PFSK-1 (cell line): ENCODE data around the gene UBE2V1.

ENCODE experiments used
- FOXP2 ChIP-seq: optimal IDR thresholded peaks from 2 replicates; pipeline ENCODE3; 2011; ENCODE audit warnings: borderline replicate concordance, control low read depth, inconsistent platforms; ENCODE audit not compliant: insufficient read depth; ENCODE audit errors: extremely low read length, extremely low read depth
- POLR2AphosphoS5 ChIP-seq: IDR thresholded peaks from 2 replicates; pipeline ENCODE4 v1.6.1; 2012; ENCODE audit warnings: low read depth, mild to moderate bottlenecking, control low read depth, low read length, moderate library complexity
- SIN3A ChIP-seq: IDR thresholded peaks from 2 replicates; pipeline ENCODE4 v1.6.1; 2012; ENCODE audit warnings: mild to moderate bottlenecking, low read length, moderate library complexity, borderline replicate concordance; ENCODE audit not compliant: insufficient read depth
- TAF1 ChIP-seq: IDR thresholded peaks from 2 replicates; pipeline ENCODE4 v1.6.1; 2012; ENCODE audit warnings: low read length, control low read depth, borderline replicate concordance; ENCODE audit not compliant: insufficient read depth
- TF ChIP-seq, protein P1 (sequence below), 2 experiments: IDR thresholded peaks; 2 replicates each; pipeline versions ENCODE4 v1.6.1 to v1.8.0; 2011 to 2012; ENCODE audit warnings: low read depth in 2 of 2, low read length in 2 of 2, control low read depth in 1 of 2, inconsistent platforms in 1 of 2, mild to moderate bottlenecking in 1 of 2, moderate library complexity in 1 of 2; ENCODE audit not compliant: insufficient read depth in 1 of 2

UBE2V1 gene

DNA sequence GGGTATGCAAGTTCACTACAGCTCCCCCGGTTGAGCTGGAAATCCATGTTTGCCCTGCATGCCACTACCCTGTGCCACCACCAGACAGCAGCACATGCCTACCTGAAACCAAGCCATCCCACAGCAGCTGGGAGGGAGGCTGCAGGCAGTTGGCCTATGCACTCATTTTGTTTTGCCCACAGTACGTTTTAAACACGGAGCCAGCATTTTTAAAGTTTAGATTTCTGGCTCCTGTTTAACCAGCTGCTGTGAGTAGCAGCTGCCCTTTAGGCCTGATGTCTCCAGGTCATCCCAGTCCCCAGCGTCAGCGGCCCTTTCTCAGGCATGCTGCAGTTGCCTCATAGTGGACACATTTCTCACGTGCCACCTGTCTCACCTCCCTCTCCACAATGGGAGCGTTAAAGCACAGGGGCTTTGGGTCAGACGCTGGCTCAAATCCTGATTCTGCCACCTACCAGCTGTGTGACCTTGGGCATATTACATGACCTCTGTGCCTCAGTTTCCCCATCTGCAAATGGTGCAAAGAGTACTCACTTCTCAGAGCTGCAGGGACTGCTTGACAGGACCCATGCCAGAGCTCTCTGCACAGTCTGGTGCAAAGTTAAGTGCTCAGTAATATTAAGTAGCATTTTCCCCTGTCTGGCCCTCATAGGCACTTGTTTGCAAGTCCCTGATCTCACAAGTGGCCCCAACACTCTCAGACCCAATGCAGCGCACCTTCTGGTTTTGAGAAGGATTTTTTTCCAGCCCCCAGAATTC is 8.2 kb upstream of the UBE2V1 start:
- no peak for TF ChIP-seq TAF1
- TF ChIP-seq, protein P1, sequence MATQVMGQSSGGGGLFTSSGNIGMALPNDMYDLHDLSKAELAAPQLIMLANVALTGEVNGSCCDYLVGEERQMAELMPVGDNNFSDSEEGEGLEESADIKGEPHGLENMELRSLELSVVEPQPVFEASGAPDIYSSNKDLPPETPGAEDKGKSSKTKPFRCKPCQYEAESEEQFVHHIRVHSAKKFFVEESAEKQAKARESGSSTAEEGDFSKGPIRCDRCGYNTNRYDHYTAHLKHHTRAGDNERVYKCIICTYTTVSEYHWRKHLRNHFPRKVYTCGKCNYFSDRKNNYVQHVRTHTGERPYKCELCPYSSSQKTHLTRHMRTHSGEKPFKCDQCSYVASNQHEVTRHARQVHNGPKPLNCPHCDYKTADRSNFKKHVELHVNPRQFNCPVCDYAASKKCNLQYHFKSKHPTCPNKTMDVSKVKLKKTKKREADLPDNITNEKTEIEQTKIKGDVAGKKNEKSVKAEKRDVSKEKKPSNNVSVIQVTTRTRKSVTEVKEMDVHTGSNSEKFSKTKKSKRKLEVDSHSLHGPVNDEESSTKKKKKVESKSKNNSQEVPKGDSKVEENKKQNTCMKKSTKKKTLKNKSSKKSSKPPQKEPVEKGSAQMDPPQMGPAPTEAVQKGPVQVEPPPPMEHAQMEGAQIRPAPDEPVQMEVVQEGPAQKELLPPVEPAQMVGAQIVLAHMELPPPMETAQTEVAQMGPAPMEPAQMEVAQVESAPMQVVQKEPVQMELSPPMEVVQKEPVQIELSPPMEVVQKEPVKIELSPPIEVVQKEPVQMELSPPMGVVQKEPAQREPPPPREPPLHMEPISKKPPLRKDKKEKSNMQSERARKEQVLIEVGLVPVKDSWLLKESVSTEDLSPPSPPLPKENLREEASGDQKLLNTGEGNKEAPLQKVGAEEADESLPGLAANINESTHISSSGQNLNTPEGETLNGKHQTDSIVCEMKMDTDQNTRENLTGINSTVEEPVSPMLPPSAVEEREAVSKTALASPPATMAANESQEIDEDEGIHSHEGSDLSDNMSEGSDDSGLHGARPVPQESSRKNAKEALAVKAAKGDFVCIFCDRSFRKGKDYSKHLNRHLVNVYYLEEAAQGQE (IDR thresholded peaks at IDR 0.05; ENCODE audit: insufficient read depth in 1 of 2, low read depth in 2 of 2, low read length in 2 of 2), result no peak
- TF ChIP-seq FOXP2, result peak; percentile 25
- 0 out of 2 replicates have a peak, but pooled peaks have one; percentile 21 for TF ChIP-seq POLR2AphosphoS5

DNA sequence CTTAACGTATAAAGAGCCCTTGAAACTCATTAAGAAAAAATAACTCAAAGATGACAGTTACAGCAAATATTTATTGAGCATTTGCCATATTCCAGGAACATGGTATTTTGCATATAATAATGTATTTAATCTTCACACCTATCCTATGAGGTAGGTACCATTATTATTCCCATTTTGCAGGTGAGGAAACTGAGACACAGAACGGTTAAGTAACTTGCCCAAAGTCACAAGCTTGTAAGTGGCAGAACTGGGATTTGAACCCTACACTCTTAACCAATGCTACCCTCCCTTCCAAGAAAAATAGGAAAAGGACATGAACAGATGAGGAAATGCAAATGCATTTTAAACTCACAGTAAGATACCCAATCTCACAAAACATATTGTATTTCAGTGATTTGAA is 5.3 kb upstream of the UBE2V1 start:
- TF ChIP-seq SIN3A (no peak), TAF1 (no peak), FOXP2 (no peak), POLR2AphosphoS5 (no peak)
- TF ChIP-seq, protein P1 (IDR thresholded peaks at IDR 0.05; ENCODE audit: insufficient read depth in 1 of 2, low read depth in 2 of 2, low read length in 2 of 2), result no peak

DNA sequence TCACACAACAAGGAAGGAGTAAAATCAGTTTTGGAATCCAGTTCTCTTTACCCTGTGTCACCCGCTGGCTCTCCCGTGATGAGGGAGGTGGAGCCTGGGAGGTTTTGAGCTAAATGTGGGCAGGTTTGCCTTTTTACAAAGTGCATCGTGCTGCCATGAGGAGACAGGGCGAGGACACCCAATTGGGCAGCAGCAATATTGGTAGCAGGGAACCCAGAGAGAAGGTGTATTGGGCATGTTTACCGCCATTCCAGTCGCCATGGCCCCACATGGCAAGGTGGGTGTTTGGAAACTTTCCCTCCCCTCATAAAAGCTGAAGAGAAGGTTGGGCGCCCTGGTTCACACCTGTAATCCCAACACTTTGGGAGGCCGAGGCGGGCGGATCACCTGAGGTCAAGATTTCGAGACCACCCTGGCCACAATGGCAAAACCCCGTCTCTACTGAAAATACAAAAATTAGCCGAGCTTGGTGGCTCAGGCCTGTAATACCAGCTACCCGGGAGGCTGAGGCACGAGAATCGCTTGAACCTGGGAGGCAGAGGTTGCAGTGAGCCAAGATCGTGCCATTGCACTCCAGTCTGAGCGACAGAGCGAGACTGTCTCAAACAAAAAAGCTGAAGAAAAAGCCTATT is 3.5 kb upstream of the UBE2V1 start:
- no peak for TF ChIP-seq FOXP2
- no peak for TF ChIP-seq TAF1
- TF ChIP-seq SIN3A, result no peak
- TF ChIP-seq POLR2AphosphoS5, result no peak
- TF ChIP-seq, protein P1 (IDR thresholded peaks at IDR 0.05; ENCODE audit: insufficient read depth in 1 of 2, low read depth in 2 of 2, low read length in 2 of 2), result no peak

DNA sequence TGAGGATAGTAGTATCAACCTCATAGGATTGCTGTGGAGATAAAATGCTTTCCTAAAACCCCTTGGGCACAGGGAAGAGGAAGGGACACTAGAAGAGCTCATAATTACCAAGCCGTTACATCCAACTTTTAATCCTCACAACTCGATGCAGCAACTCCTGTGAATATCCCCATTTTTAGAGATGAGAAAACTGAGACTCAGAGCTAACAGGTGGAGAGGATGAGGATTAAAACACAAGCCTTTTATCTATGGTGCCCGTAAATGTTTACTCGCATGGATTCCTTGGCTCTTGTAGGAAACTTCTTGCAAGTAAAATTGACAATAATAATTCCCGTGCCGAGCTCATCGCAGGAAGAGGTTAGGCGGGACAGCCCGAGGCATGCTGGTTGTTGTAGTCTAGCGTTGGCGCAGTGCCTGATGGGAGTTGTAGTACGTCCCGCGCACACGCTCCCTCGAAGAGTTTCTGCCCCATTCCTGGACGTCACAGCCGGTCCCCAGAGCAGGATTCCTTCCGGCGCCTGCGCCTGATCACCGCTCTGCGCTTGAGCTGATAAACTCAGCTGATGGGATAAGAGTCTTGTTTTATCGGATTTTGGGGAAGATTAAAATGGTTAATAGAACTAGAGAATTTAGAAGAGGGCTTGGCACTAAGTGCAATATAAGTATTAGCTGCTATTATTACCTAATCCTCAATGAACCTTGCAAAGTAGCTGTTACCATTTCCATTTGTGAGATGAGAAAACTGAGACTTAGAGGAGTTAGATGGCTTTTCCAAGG is 2.8 kb upstream of the UBE2V1 start:
- peak; percentile 66; the same call in 1 of the 2 replicates for TF ChIP-seq TAF1
- TF ChIP-seq POLR2AphosphoS5, result peak; percentile 90
- TF ChIP-seq, protein P1 (IDR thresholded peaks at IDR 0.05; ENCODE audit: insufficient read depth in 1 of 2, low read depth in 2 of 2, low read length in 2 of 2), result 0 out of 4 replicates have a peak, but pooled peaks of 1 of the 2 experiments have one; percentile 17
- peak; percentile 81 for TF ChIP-seq FOXP2
- no peak for TF ChIP-seq SIN3A
